Activated T-cell treated with anti-CD3 and anti-CD28 coated beads, Interleukin-2, amount 50 U/mL, for 24 hours (primary cell): ENCODE results near the gene SYNPO2.

Experiments used
- DNase-seq: peaks from one replicate; pipeline ENCODE4 v3.0.0-alpha.2; 2020
- H3K27ac Mint-ChIP-seq: 2 replicates; pipeline ENCODE4 v1.8.0; 2020; ENCODE audit warnings: mild to moderate bottlenecking, mixed read lengths
- H3K27me3 Mint-ChIP-seq: 2 replicates; pipeline ENCODE4 v1.8.0; 2020; ENCODE audit warnings: mixed read lengths
- H3K36me3 Mint-ChIP-seq: 2 replicates; pipeline ENCODE4 v1.8.0; 2020; ENCODE audit warnings: low read depth, mixed read lengths
- H3K4me1 Mint-ChIP-seq: 2 replicates; pipeline ENCODE4 v1.8.0; 2020; ENCODE audit warnings: low read depth, mixed read lengths
- H3K4me3 Mint-ChIP-seq: 2 replicates; pipeline ENCODE4 v1.8.0; 2020; ENCODE audit warnings: mild to moderate bottlenecking, moderate library complexity, mixed read lengths
- H3K9me3 Mint-ChIP-seq: 2 replicates; pipeline ENCODE4 v1.8.0; 2020; ENCODE audit warnings: mixed read lengths

Gene SYNPO2

GRCh38 chr4:118983831-118984230 is 95.2 kb downstream of the SYNPO2 start:
- Mint-ChIP-seq H3K27ac (no peak overlapping the region), H3K27me3 (no peaks in the 10 kb centered on the region), H3K4me3 (no peak overlapping the region), H3K9me3 (no peaks in the 10 kb centered on the region), H3K4me1 (no peaks in the 10 kb centered on the region), H3K36me3 (no peaks in the 10 kb centered on the region)
- no peak for DNase-seq

GRCh38 chr4:118985170-118986000 is 96.7 kb downstream of the SYNPO2 start:
- Mint-ChIP-seq H3K4me1 (peaks cover 4% of the 10 kb centered on the region), H3K36me3 (no peaks in the 10 kb centered on the region), H3K9me3 (no peaks in the 10 kb centered on the region), H3K27ac (no peak overlapping the region), H3K4me3 (no peak overlapping the region), H3K27me3 (no peaks in the 10 kb centered on the region)
- no peak for DNase-seq

GRCh38 chr4:118987959-118988634 is 99.4 kb downstream of the SYNPO2 start:
- H3K4me3 Mint-ChIP-seq: no peak overlapping the region
- no peaks in the 10 kb centered on the region for H3K36me3 Mint-ChIP-seq
- H3K4me1 Mint-ChIP-seq: peaks cover 4% of the 10 kb centered on the region
- H3K27ac Mint-ChIP-seq: no peak overlapping the region
- no peaks in the 10 kb centered on the region for H3K9me3 Mint-ChIP-seq
- H3K27me3 Mint-ChIP-seq: no peaks in the 10 kb centered on the region
- DNase-seq: no peak

GRCh38 chr4:118988635-118988972 is 100.0 kb downstream of the SYNPO2 start:
- DNase-seq: no peak
- Mint-ChIP-seq H3K27me3 (no peaks in the 10 kb centered on the region), H3K4me1 (peaks cover 4% of the 10 kb centered on the region), H3K27ac (no peak overlapping the region), H3K36me3 (no peaks in the 10 kb centered on the region), H3K4me3 (no peak overlapping the region), H3K9me3 (no peaks in the 10 kb centered on the region)

GRCh38 chr4:118989098-118990080 is 100.7 kb downstream of the SYNPO2 start:
- H3K36me3 Mint-ChIP-seq: no peaks in the 10 kb centered on the region
- no peaks in the 10 kb centered on the region for H3K27me3 Mint-ChIP-seq
- no peak for DNase-seq
- no peak overlapping the region for H3K27ac Mint-ChIP-seq
- H3K4me1 Mint-ChIP-seq: peaks cover 4% of the 10 kb centered on the region
- H3K9me3 Mint-ChIP-seq: no peaks in the 10 kb centered on the region
- no peak overlapping the region for H3K4me3 Mint-ChIP-seq

GRCh38 chr4:118991686-118992085 is 103.0 kb downstream of the SYNPO2 start:
- Mint-ChIP-seq H3K36me3 (no peaks in the 10 kb centered on the region), H3K9me3 (no peaks in the 10 kb centered on the region), H3K4me1 (peaks cover 4% of the 10 kb centered on the region), H3K4me3 (no peak overlapping the region), H3K27me3 (peaks cover 2% of the 10 kb centered on the region), H3K27ac (no peak overlapping the region)
- DNase-seq: no peak

GRCh38 chr4:118992149-118992548 is 103.5 kb downstream of the SYNPO2 start:
- DNase-seq: no peak
- peaks cover 4% of the 10 kb centered on the region for H3K4me1 Mint-ChIP-seq
- no peaks in the 10 kb centered on the region for H3K36me3 Mint-ChIP-seq
- no peak overlapping the region for H3K27ac Mint-ChIP-seq
- peaks cover 2% of the 10 kb centered on the region for H3K27me3 Mint-ChIP-seq
- H3K9me3 Mint-ChIP-seq: no peaks in the 10 kb centered on the region
- H3K4me3 Mint-ChIP-seq: no peak overlapping the region

- Mint-ChIP-seq H3K27me3 (peaks cover 2% of the 10 kb centered on the region), H3K36me3 (no peaks in the 10 kb centered on the region), H3K4me1 (peaks cover 4% of the 10 kb centered on the region), H3K9me3 (no peaks in the 10 kb centered on the region), H3K4me3 (no peak overlapping the region), H3K27ac (no peak overlapping the region)
- DNase-seq: no peak
Observed at GRCh38 chr4:118993333-118993732, 104.7 kb downstream of the SYNPO2 start.

GRCh38 chr4:118994030-118994429 is 105.4 kb downstream of the SYNPO2 start:
- Mint-ChIP-seq H3K27ac (no peak overlapping the region), H3K4me1 (peaks cover 3% of the 10 kb centered on the region)

GRCh38 chr4:118995693-118996391 is 107.2 kb downstream of the SYNPO2 start:
- H3K27ac Mint-ChIP-seq: no peak overlapping the region
- H3K4me3 Mint-ChIP-seq: no peak overlapping the region
- no peaks in the 10 kb centered on the region for H3K36me3 Mint-ChIP-seq

More at GRCh38 chr4:118994030-118994429, 105.4 kb downstream of the SYNPO2 start:
- Mint-ChIP-seq H3K36me3 (no peaks in the 10 kb centered on the region), H3K9me3 (no peaks in the 10 kb centered on the region), H3K27me3 (peaks cover 2% of the 10 kb centered on the region), H3K4me3 (no peak overlapping the region)
- DNase-seq: no peak

GRCh38 chr4:118997601-118998000 is 108.9 kb downstream of the SYNPO2 start:
- peaks cover 2% of the 10 kb centered on the region for H3K27me3 Mint-ChIP-seq
- H3K27ac Mint-ChIP-seq: no peak overlapping the region
- DNase-seq: no peak
- no peaks in the 10 kb centered on the region for H3K36me3 Mint-ChIP-seq
- no peaks in the 10 kb centered on the region for H3K4me1 Mint-ChIP-seq
- H3K4me3 Mint-ChIP-seq: no peak overlapping the region
- no peaks in the 10 kb centered on the region for H3K9me3 Mint-ChIP-seq

More at GRCh38 chr4:118995693-118996391, 107.2 kb downstream of the SYNPO2 start:
- H3K27me3 Mint-ChIP-seq: peaks cover 2% of the 10 kb centered on the region
- no peak for DNase-seq
- H3K4me1 Mint-ChIP-seq: no peaks in the 10 kb centered on the region
- no peaks in the 10 kb centered on the region for H3K9me3 Mint-ChIP-seq

- DNase-seq: no peak
- Mint-ChIP-seq H3K36me3 (no peaks in the 10 kb centered on the region), H3K27me3 (peaks cover 5% of the 10 kb centered on the region), H3K4me3 (no peak overlapping the region), H3K9me3 (no peaks in the 10 kb centered on the region), H3K4me1 (no peaks in the 10 kb centered on the region), H3K27ac (no peak overlapping the region)
Observed at GRCh38 chr4:118999919-119000318, 111.3 kb downstream of the SYNPO2 start.

GRCh38 chr4:119000400-119000799 is 111.7 kb downstream of the SYNPO2 start:
- no peaks in the 10 kb centered on the region for H3K9me3 Mint-ChIP-seq
- H3K27me3 Mint-ChIP-seq: peaks cover 3% of the 10 kb centered on the region
- no peak overlapping the region for H3K27ac Mint-ChIP-seq
- H3K4me3 Mint-ChIP-seq: no peak overlapping the region
- H3K36me3 Mint-ChIP-seq: no peaks in the 10 kb centered on the region
- H3K4me1 Mint-ChIP-seq: no peaks in the 10 kb centered on the region
- DNase-seq: no peak

- no peak for DNase-seq
- Mint-ChIP-seq H3K27me3 (peaks cover 3% of the 10 kb centered on the region), H3K4me1 (no peaks in the 10 kb centered on the region), H3K27ac (no peak overlapping the region), H3K4me3 (no peak overlapping the region), H3K9me3 (no peaks in the 10 kb centered on the region), H3K36me3 (no peaks in the 10 kb centered on the region)
Observed at GRCh38 chr4:119002476-119002875, 113.8 kb downstream of the SYNPO2 start.
